ENCODE results near the gene CUBN.

The CUBN gene

GRCh38 chr10:16996530-16996964, 133.1 kb downstream of the CUBN start:
- in situ Hi-C loops (cut with HindIII; ENCODE audit: low sequenced_read_pairs), result no loop called here

DNA sequence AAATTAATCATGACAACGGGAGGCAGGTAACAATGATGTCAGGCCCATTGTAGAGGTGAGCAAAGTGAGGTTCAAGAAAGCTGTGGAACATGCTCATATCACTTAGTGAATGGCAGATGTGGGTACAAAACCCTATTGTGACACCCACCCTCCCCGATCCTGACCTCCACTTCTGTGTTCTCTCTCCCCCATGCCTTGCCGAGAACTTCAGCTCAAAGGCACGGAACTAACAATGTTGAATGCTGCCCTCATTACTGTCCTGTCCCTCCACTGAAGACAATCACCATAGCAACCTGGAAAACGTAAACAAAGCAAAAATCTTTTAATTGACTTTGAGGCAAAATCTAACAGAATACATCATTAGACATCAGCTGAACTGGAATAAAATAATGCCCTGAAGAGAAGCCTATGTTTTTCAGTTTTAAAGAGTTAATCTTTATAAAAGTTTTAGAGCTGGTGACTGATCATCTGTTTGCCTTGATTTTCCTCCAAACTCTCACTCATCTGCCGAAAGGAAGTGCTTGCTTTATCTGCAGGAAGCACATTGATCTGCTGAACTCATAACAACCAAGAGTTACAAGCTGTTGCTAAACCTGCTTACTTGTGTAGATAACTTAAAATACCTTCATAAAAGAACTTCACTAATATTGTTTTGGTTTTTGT, 133.6 kb downstream of the CUBN start:
- in situ Hi-C loops (cut with HindIII; ENCODE audit: low sequenced_read_pairs), result no loop called here

- in situ Hi-C loops (cut with HindIII; ENCODE audit: low sequenced_read_pairs), result no loop called here
Observed at GRCh38 chr10:16993186-16993585, 136.4 kb downstream of the CUBN start.

DNA sequence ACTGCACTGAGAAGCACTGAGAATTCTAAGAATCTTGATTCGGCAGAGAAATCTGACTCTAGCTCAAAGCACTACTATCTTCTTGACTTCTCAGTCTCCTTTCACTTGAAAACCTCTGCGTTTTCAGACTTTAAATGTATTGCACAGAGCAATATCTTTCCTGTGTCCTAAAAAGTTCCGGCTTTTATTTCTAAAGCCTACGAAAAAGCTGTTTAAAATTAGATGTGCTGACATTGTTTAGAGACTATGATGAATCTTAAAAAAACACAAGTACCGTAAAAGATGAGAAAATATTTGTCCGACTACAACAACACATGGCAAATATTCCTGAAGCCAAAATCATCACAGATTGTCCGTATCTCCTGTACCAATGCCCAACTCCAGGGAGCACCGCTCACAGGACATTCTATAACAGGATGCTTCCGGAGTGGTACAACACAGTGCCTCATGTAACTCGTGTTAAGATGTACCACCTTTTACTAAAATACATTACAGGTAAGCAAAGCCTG, 136.9 kb downstream of the CUBN start:
- in situ Hi-C loops (cut with HindIII; ENCODE audit: low sequenced_read_pairs), result no loop called here

DNA sequence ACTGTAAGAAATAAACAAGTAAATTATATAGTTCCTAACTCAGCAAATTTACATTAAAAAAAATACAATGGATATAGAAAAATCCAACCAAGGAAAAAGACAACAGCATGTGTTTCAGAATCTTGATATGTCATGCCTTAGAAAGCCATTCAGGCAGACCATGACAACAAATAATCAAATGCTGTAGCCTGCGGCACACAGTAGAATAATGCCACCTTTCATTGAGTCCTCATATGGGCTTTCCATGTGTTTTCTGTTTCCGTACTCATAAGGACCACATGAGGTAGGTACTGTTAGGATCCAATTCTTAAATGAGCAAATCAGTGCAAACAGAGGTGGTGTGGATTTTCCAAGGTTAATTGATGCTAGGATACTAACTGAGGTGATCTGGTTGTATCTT, 138.6 kb downstream of the CUBN start:
- in situ Hi-C loops (cut with HindIII; ENCODE audit: low sequenced_read_pairs), result no loop called here

DNA sequence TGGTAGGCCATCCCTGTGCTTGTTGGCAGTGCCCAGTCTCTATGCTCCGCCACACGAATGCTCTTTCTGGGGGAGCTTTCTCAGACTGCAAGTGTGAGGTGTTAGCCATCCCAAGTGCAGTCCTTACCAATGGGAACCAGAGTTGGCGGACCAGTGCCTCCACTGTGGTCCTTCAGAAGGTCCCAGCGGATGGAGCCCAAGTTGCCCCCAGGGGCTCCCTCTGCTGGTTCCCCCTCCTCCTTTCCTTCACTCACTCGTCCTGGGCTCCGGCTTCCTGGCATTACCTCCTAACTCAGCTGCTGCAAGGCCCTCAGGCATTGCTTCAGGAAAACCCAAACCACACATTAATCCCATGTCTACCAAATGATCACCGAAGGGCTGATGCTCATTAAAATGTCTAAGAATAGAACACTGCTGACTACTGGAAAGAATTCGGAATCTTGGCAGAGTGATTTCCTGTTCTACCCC, 139.8 kb downstream of the CUBN start:
- in situ Hi-C loops (cut with HindIII; ENCODE audit: low sequenced_read_pairs), result no loop called here

GRCh38 chr10:16988900-16989299, 140.7 kb downstream of the CUBN start:
- in situ Hi-C loops (cut with HindIII; ENCODE audit: low sequenced_read_pairs), result no loop called here

DNA sequence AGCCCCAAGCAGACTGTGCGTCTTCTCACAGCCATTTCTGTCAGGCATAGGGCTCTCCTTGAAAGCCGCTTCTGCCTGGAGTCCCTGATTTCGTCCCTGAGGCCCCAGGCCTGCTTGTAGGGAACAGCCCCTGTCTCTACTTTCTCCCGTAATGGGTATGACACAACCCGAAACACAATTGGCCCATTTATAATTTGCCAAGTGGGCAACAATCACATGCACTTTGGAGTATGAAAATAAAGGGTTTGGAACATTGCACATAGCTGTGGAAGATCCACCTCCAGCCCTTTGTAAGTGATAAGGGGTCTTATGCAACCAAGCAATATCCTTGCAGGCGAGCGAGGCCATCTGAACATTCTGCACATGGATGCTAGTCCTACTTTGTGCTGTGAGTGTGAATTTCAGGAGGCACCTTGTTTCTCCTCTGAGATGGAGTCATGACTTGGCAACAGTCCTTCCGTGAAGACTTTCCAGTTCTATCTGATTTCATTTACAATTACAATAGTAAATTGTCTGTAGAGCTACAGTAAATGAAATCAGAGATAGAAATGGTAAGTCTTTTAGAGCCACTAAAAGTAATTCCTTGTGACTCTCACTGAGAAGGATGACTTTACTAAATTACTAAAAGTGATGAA, 141.5 kb downstream of the CUBN start:
- in situ Hi-C loops (cut with HindIII; ENCODE audit: low sequenced_read_pairs), result no loop called here

- in situ Hi-C loops (cut with HindIII; ENCODE audit: low sequenced_read_pairs), result no loop called here
Observed at GRCh38 chr10:16987206-16987621, 142.4 kb downstream of the CUBN start.

DNA sequence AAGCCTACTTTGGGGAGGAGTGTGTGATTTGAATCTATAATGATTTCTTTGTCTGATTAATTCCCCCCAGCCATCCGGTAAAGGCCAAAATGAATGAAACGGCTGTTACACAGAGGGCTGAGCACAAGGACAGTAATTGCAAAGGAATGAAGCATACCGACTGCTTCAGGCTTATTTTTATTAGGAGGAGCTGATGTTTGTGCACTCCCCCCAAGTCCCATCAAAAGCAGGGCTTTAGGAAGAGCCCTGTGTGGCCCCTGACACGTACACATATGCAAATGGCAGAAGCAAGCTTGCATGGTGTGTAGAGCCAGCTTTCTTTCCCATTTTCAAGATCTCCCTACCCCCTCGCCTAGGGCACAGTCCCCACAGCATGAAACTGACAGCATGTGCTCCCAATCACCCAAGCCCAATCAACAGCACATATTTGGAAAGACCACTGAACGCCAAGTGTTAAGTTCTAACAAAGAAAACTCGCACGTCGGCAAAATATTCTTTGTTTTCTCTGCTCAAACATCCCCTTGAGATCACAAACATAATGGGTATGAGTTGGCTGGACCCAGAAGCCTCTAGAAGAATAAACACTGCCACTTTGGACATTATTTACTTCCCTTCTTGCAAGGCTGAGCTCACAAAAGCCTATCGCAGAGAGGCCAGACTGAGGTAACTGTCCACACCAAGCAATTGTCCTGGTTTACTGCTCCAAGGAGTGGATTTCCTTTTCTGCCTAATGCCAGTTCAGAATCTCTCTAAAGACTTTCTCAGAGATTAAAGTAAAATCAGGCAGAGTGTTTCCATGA, 143.0 kb downstream of the CUBN start:
- in situ Hi-C loops (cut with HindIII; ENCODE audit: low sequenced_read_pairs), result no loop called here

- in situ Hi-C loops (cut with HindIII; ENCODE audit: low sequenced_read_pairs), result no loop called here
Observed at GRCh38 chr10:16986082-16986405, 143.6 kb downstream of the CUBN start.

- in situ Hi-C loops (cut with HindIII; ENCODE audit: low sequenced_read_pairs), result loop anchor here (5.0 kb wide), 1 partner anchor 78 kb away; no protein-coding TSS in a partner anchor
Observed at GRCh38 chr10:16984242-16984641, 145.4 kb downstream of the CUBN start.

DNA sequence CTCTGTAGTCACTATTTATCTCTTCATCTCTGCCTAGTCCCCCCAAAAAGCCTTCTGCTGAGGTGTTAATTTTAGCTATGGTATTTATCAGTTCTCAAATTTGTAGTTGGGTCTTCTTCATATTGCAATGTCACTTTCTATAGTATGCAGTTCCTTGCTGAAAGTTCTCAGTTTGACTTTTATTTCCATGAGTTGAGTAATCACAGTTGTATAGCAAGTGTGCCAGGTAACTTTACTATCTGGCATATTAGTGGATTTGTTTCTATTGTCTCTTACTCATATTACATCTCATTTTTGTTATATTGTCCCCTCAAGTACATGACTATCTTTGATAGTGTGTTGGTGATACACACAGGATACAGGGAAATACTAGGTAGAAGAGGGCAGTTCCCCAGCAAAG, 152.8 kb downstream of the CUBN start:
- in situ Hi-C loops (cut with HindIII; ENCODE audit: low sequenced_read_pairs), result no loop called here

DNA sequence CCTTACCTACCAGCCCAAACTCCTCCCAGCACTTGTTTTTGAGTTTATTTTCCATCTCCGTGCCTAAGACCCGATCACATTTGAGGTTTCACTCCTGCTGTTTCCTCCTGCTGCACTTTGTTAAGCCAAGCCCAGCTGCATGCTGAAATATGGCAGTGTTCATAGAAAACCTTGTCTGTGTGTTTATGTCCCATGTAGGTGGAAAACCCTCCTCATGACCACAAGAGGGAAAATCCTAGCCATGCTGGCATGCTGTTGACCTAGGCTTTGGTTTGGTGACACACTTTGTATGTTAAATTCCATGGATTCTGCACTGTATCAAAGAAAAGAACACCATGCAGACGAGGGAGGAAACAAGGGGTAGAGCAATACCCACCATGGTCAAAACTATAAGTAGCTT, 154.4 kb downstream of the CUBN start:
- in situ Hi-C loops (cut with HindIII; ENCODE audit: low sequenced_read_pairs), result no loop called here

GRCh38 chr10:16968416-16969041, 161.1 kb downstream of the CUBN start:
- in situ Hi-C loops (cut with HindIII; ENCODE audit: low sequenced_read_pairs), result no loop called here

DNA sequence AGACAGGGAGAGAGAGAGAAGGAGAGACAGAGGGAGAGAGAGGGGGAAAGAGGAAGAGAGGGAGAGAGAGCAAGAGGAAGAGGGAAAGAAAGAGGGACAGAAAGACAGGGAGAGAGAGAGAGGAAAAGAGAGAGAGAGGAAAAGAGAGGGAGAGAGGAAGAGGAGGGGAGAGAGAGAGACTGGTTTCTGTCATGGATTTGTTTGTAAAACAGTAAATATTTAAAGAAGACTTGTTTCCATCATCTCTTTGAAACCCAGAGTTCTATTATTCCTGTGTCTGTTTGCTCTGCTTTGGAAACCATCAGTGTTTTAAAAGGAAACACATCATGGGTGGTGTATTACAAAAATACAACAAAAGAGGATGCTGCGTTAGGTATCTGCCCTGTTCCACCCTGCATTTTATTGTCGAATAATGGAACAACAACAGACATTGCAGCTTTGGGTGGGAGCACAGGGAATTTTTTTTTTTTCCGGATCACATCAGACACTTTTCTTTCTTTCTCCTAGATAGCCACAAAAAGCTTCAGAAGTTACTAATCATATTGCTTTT, 161.7 kb downstream of the CUBN start:
- in situ Hi-C loops (cut with HindIII; ENCODE audit: low sequenced_read_pairs), result no loop called here

DNA sequence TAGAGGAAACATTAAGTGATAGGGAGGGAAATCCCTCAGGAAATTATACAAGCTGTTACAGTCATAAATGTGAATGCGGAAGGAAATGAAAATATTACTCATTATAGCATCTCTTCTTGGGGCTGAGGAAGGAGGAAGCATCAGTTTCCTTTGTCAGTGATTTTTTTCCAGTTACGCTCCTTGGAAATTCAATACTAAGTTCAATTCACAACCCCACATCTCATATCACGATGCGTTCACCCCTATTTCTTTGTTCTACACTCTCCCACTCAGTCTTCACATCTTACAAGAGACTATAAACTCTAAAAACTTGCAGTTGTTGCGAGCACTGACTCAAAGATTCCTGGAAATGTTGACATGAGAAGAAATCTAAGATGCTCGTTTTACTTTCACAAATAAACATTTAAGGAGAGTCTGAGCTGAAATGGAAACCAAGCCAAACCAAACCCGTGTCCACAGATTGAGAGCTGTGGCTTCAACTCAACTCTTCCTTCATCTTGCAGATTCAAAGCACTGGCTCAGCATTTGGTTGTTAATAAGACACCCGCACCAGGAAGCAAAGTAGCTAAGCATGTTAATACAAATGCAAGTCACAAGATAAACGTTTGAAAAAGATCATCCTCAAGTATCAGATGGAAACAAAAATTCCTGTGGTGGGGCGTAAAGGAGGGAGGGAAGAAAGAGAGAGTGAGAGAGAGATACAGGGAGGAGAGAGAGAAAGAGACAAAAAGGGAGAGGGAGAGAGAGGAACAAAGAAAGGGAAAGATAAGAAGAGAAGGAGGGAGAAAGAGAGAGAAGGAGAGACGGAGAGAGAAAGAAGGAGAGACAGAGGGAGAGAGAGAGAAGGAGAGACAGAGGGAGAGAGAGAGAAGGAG, 162.4 kb downstream of the CUBN start:
- in situ Hi-C loops (cut with HindIII; ENCODE audit: low sequenced_read_pairs), result no loop called here

- in situ Hi-C loops (cut with HindIII; ENCODE audit: low sequenced_read_pairs), result no loop called here
Observed at GRCh38 chr10:16965740-16966447, 163.7 kb downstream of the CUBN start.

DNA sequence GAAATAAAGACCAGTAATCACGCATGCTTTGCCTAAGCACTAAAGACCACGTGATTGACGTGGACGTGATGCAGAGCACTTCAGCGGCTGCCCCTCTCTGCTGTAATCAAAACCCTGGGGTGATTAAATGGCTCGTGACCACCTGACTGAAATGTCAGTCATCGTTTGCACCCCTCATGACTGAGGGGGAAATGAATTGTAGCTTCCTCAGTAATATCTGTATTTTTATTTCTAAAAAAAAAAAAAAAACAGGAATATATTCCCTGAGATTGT, 164.3 kb downstream of the CUBN start:
- in situ Hi-C loops (cut with HindIII; ENCODE audit: low sequenced_read_pairs), result no loop called here
